A673 (cell line): ENCODE measurements around the gene SEL1L. TPM values are rescaled to one million over a fixed set of nuclear protein-coding genes. Genes with fewer than 3 reads are reported as not detected.

Experiments used
- BruUV-seq: library from RNA; stranded (reverse); fragments of 400-500 nt; replicated peaks from 2 replicates; lab custom pipeline; 2021; lab: Mats Ljungman, UMichigan
- CTCF ChIA-PET: fragments of 300-600 bp; sonication (Branson Sonifier 250); formaldehyde crosslinking; loops from one replicate; lab custom pipeline; 2022; ENCODE audit warnings: antibody characterized with exemption; lab: Charles Lee
- POLR2A ChIA-PET: fragments of 300-600 bp; sonication (Branson Sonifier 250); formaldehyde crosslinking; loops from one replicate; lab custom pipeline; 2022; ENCODE audit warnings: antibody characterized with exemption; ENCODE audit not compliant: low non-redundant PET; lab: Charles Lee
- DNase-seq: peaks from one replicate; pipeline ENCODE4 v3.0.0-alpha.2; 2015; ENCODE audit warnings: low spot score
- H3K27ac ChIP-seq: fragments of 200-600 bp; sonication (generic); 2 replicates; pipeline ENCODE4 v1.5.1; 2016; ENCODE audit warnings: mixed run types, low read depth, mild to moderate bottlenecking, mixed read lengths, antibody characterized with exemption, low read length; ENCODE audit not compliant: poor library complexity, severe bottlenecking
- H3K27me3 ChIP-seq: fragments of 200-600 bp; sonication (generic); replicated peaks from 2 replicates; pipeline ENCODE4 v1.6.1; 2017; ENCODE audit warnings: mixed run types, low read depth, mild to moderate bottlenecking, mixed read lengths, antibody characterized with exemption, low read length; ENCODE audit not compliant: insufficient read depth, poor library complexity
- H3K36me3 ChIP-seq: fragments of 200-600 bp; sonication (generic); 2 replicates; pipeline ENCODE4 v1.6.1; 2016; ENCODE audit warnings: mixed run types, mild to moderate bottlenecking, mixed read lengths, antibody characterized with exemption, low read length; ENCODE audit not compliant: insufficient read depth, poor library complexity, severe bottlenecking
- H3K4me1 ChIP-seq: fragments of 200-600 bp; sonication (generic); 2 replicates; pipeline ENCODE4 v1.6.1; 2017; ENCODE audit warnings: mixed run types, mild to moderate bottlenecking, mixed read lengths, antibody characterized with exemption, low read length; ENCODE audit not compliant: insufficient read depth, poor library complexity, severe bottlenecking
- H3K4me3 ChIP-seq: fragments of 200-600 bp; sonication (generic); 2 replicates; pipeline ENCODE4 v1.5.1; 2016; ENCODE audit warnings: low read depth, mixed run types, mild to moderate bottlenecking, mixed read lengths, low read length; ENCODE audit not compliant: poor library complexity, severe bottlenecking
- H3K9me3 ChIP-seq: fragments of 200-600 bp; sonication (generic); 2 replicates; pipeline ENCODE4 v1.6.1; 2016; ENCODE audit warnings: mixed run types, low read depth, mild to moderate bottlenecking, mixed read lengths, antibody characterized with exemption, low read length; ENCODE audit not compliant: poor library complexity, severe bottlenecking
- CTCF ChIP-seq: fragments of 300-800, 200-600 bp; sonication (generic); conservative IDR thresholded peaks from 2 replicates; pipeline ENCODE4 v1.5.1; 2017; ENCODE audit warnings: low read depth, mild to moderate bottlenecking, antibody characterized with exemption, low read length, moderate library complexity, mixed read lengths
- EZH2 ChIP-seq: fragments of 200-600 bp; sonication (generic); IDR thresholded peaks from 2 replicates; pipeline ENCODE4 v1.6.1; 2017; ENCODE audit warnings: borderline replicate concordance, low read depth, mild to moderate bottlenecking, mixed read lengths, antibody characterized with exemption, low read length; ENCODE audit not compliant: poor library complexity, severe bottlenecking
- intact Hi-C: fragments of 100-400 bp; cut with micrococcal nuclease; formaldehyde crosslinking; loops from one replicate; pipeline ENCODE4 v1.10.0; 2022; ENCODE audit not compliant: unreplicated experiment
- total RNA-seq: library from RNA; stranded (reverse); gene quantifications from 2 replicates; pipeline ENCODE4 v1.2.3, GENCODE V29; 2021

SEL1L gene
- total RNA-seq, 1 experiment from 2014 or later, result 52.5 TPM

DNA sequence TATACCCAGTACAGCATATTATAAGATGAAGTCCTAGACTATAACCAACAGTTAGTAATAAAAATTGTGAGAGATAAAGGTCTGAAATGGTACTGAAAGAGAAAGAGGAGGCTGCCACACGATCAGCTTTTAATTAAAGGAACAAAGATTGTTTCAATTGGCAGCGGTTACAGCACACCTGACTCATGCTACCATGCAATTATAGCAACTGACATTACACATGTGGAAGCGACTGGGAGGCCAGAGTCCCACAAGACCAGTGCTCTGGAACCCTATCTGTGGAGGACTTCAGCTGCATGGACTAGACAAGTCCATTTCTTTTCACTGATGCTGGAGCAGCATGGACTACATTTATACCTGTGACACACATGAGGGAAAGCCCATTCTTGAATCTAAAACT lies 55.2 kb downstream of the SEL1L start:
- CTCF ChIA-PET, result no interaction called here
- peaks cover 37% of the 10 kb centered on the region for H3K36me3 ChIP-seq
- H3K27ac ChIP-seq, result no peak overlapping the region
- H3K9me3 ChIP-seq, result no peaks in the 10 kb centered on the region
- H3K4me3 ChIP-seq, result no peak overlapping the region
- intact Hi-C loops, result no loop called here
- no peaks in the 10 kb centered on the region for H3K27me3 ChIP-seq
- no peak for DNase-seq
- TF ChIP-seq CTCF, result no peak
- TF ChIP-seq EZH2, result no peak
- POLR2A ChIA-PET, result no interaction called here
- no peaks in the 10 kb centered on the region for H3K4me1 ChIP-seq
- no TSS peak for BruUV-seq

GRCh38 chr14:81476816-81477215 lies 56.8 kb downstream of the SEL1L start:
- TF ChIP-seq CTCF (no peak), EZH2 (no peak)
- Histone ChIP-seq H3K27me3 (no peaks in the 10 kb centered on the region), H3K9me3 (no peaks in the 10 kb centered on the region), H3K4me3 (no peak overlapping the region), H3K27ac (no peak overlapping the region), H3K36me3 (peaks cover 38% of the 10 kb centered on the region), H3K4me1 (no peaks in the 10 kb centered on the region)
- POLR2A ChIA-PET, result no interaction called here
- no TSS peak for BruUV-seq
- DNase-seq, result no peak
- intact Hi-C loops, result no loop called here
- CTCF ChIA-PET, result interaction anchor here (0.6 kb wide), 1 partner anchor 208 kb away, joined by 4 read pairs; no protein-coding TSS in a partner anchor

- H3K27ac ChIP-seq, result no peak overlapping the region
- POLR2A ChIA-PET, result no interaction called here
- no TSS peak for BruUV-seq
Observed at GRCh38 chr14:81474685-81475324, 58.8 kb downstream of the SEL1L start.

More at GRCh38 chr14:81474685-81475324, 58.8 kb downstream of the SEL1L start:
- no peaks in the 10 kb centered on the region for H3K27me3 ChIP-seq
- no peaks in the 10 kb centered on the region for H3K9me3 ChIP-seq
- no peak for TF ChIP-seq CTCF
- TF ChIP-seq EZH2, result no peak
- DNase-seq, result no peak
- H3K4me3 ChIP-seq, result no peak overlapping the region
- intact Hi-C loops, result no loop called here
- CTCF ChIA-PET, result no interaction called here
- H3K36me3 ChIP-seq, result peaks cover 36% of the 10 kb centered on the region
- H3K4me1 ChIP-seq, result no peaks in the 10 kb centered on the region
